HEK293 (cell line): Measurements from ENCODE around the gene MS4A4A.

Source experiments
- CTCF ChIA-PET: fragments of 350-600 bp; formaldehyde crosslinking; extraction: SDS; loops from one replicate; lab custom pipeline; 2021; ENCODE audit warnings: antibody characterized with exemption; lab: Yijun Ruan, JAX
- POLR2A ChIA-PET: fragments of 300-600 bp; formaldehyde crosslinking; extraction: SDS; loops from one replicate; lab custom pipeline; 2020; ENCODE audit warnings: antibody characterized with exemption, inconsistent platforms; lab: Yijun Ruan, JAX
- H3K27ac ChIP-seq: fragments of 200-500 bp; sonication (Bioruptor generic); 2 replicates; pipeline ENCODE4 v1.5.1; 2014; ENCODE audit warnings: low read depth, low read length, control low read depth, inconsistent platforms; ENCODE audit errors: extremely low read depth
- H3K36me3 ChIP-seq, 2 experiments: fragments of 200-500 bp in 1 of 2; sonication (Bioruptor generic) in 1 of 2; 1 replicate in 1 of 2; 2 replicates in 1 of 2; pipeline ENCODE4 v1.5.1; 2014 to 2017; ENCODE audit warnings: inconsistent platforms in 2 of 2, low read length in 2 of 2; ENCODE audit not compliant: control insufficient read depth in 2 of 2, insufficient read depth in 1 of 2
- H3K4me1 ChIP-seq: fragments of 200-500 bp; sonication (Bioruptor generic); 2 replicates; pipeline ENCODE4 v1.5.1; 2014; ENCODE audit warnings: mild to moderate bottlenecking, low read length, inconsistent platforms; ENCODE audit not compliant: control insufficient read depth, insufficient read depth
- H3K4me3 ChIP-seq: 2 replicates; pipeline ENCODE4 v1.5.1; 2011; ENCODE audit warnings: low read depth, mild to moderate bottlenecking, control low read depth, low read length, moderate library complexity
- H3K9me3 ChIP-seq: fragments of 200-500 bp; sonication (Bioruptor generic); 2 replicates; pipeline ENCODE4 v1.5.1; 2014; ENCODE audit warnings: low read depth, low read length, inconsistent platforms; ENCODE audit not compliant: control insufficient read depth, insufficient read depth
- BCL11A ChIP-seq: fragments of 450-650 bp; formaldehyde crosslinking; IDR thresholded peaks from 2 replicates; pipeline ENCODE4 v1.5.1; 2016; ENCODE audit warnings: low read depth, missing biosample characterization, missing genetic modification characterization
- GLIS1 ChIP-seq: fragments of 450-650 bp; formaldehyde crosslinking; IDR thresholded peaks from 2 replicates; pipeline ENCODE4 v1.5.1; 2016; ENCODE audit warnings: missing biosample characterization, missing genetic modification characterization
- MZF1 ChIP-seq: fragments of 450-650 bp; formaldehyde crosslinking; IDR thresholded peaks from 2 replicates; pipeline ENCODE4 v1.5.1; 2017; ENCODE audit warnings: missing biosample characterization, missing genetic modification characterization, borderline replicate concordance
- OSR2 ChIP-seq: fragments of 450-650 bp; formaldehyde crosslinking; IDR thresholded peaks from 2 replicates; pipeline ENCODE4 v1.5.1; 2016; ENCODE audit warnings: missing biosample characterization, missing genetic modification characterization
- SCRT1 ChIP-seq: fragments of 450-650 bp; formaldehyde crosslinking; IDR thresholded peaks from 2 replicates; pipeline ENCODE4 v1.5.1; 2016; ENCODE audit warnings: missing biosample characterization, missing genetic modification characterization, borderline replicate concordance
- SP2 ChIP-seq: fragments of 450-650 bp; formaldehyde crosslinking; IDR thresholded peaks from 2 replicates; pipeline ENCODE4 v1.5.1; 2016; ENCODE audit warnings: missing biosample characterization, missing genetic modification characterization
- TCF7L2 ChIP-seq: IDR thresholded peaks from 2 replicates; pipeline ENCODE4 v1.6.1; 2011; ENCODE audit warnings: low read depth, mild to moderate bottlenecking, inconsistent platforms, low read length, moderate library complexity, borderline replicate concordance
- YY2 ChIP-seq: fragments of 450-650 bp; formaldehyde crosslinking; IDR thresholded peaks from 2 replicates; pipeline ENCODE4 v1.5.1; 2016; ENCODE audit warnings: missing biosample characterization, missing genetic modification characterization
- ZFP69B ChIP-seq: fragments of 450-650 bp; formaldehyde crosslinking; IDR thresholded peaks from 2 replicates; pipeline ENCODE4 v1.5.1; 2016; ENCODE audit warnings: missing biosample characterization, missing genetic modification characterization
- ZNF223 ChIP-seq: fragments of 450-650 bp; formaldehyde crosslinking; IDR thresholded peaks from 2 replicates; pipeline ENCODE4 v1.5.1; 2016; ENCODE audit warnings: missing biosample characterization, missing genetic modification characterization
- ZNF292 ChIP-seq: fragments of 450-650 bp; formaldehyde crosslinking; IDR thresholded peaks from 2 replicates; pipeline ENCODE4 v1.5.1; 2016; ENCODE audit warnings: low read depth, missing biosample characterization, missing genetic modification characterization, borderline replicate concordance
- ZNF324 ChIP-seq: fragments of 450-650 bp; formaldehyde crosslinking; IDR thresholded peaks from 2 replicates; pipeline ENCODE4 v1.5.1; 2016; ENCODE audit warnings: missing biosample characterization, missing genetic modification characterization
- ZNF530 ChIP-seq: fragments of 450-650 bp; formaldehyde crosslinking; IDR thresholded peaks from 2 replicates; pipeline ENCODE4 v1.5.1; 2016; ENCODE audit warnings: low read depth, missing biosample characterization, missing genetic modification characterization
- ZNF560 ChIP-seq: fragments of 450-650 bp; formaldehyde crosslinking; IDR thresholded peaks from 2 replicates; pipeline ENCODE4 v1.5.1; 2017; ENCODE audit warnings: missing biosample characterization, missing genetic modification characterization, borderline replicate concordance
- TF ChIP-seq, protein P1 (sequence below): fragments of 450-650 bp; formaldehyde crosslinking; IDR thresholded peaks from 2 replicates; pipeline ENCODE4 v1.5.1; 2016; ENCODE audit warnings: missing biosample characterization, missing genetic modification characterization
- TF ChIP-seq, protein P2 (sequence below): fragments of 450-650 bp; formaldehyde crosslinking; IDR thresholded peaks from 2 replicates; pipeline ENCODE4 v1.5.1; 2016; ENCODE audit warnings: missing biosample characterization, missing genetic modification characterization
- TF ChIP-seq, protein P3 (sequence below): fragments of 450-650 bp; formaldehyde crosslinking; IDR thresholded peaks from 2 replicates; pipeline ENCODE4 v1.5.1; 2016; ENCODE audit warnings: missing biosample characterization, missing genetic modification characterization
- TF ChIP-seq, protein P4 (sequence below): fragments of 450-650 bp; formaldehyde crosslinking; IDR thresholded peaks from 2 replicates; pipeline ENCODE4 v1.5.1; 2016; ENCODE audit warnings: missing biosample characterization, missing genetic modification characterization
- TF ChIP-seq, protein P5 (sequence below): fragments of 450-650 bp; formaldehyde crosslinking; IDR thresholded peaks from 2 replicates; pipeline ENCODE4 v1.5.1; 2016; ENCODE audit warnings: missing biosample characterization, missing genetic modification characterization, borderline replicate concordance

MS4A4A gene

DNA sequence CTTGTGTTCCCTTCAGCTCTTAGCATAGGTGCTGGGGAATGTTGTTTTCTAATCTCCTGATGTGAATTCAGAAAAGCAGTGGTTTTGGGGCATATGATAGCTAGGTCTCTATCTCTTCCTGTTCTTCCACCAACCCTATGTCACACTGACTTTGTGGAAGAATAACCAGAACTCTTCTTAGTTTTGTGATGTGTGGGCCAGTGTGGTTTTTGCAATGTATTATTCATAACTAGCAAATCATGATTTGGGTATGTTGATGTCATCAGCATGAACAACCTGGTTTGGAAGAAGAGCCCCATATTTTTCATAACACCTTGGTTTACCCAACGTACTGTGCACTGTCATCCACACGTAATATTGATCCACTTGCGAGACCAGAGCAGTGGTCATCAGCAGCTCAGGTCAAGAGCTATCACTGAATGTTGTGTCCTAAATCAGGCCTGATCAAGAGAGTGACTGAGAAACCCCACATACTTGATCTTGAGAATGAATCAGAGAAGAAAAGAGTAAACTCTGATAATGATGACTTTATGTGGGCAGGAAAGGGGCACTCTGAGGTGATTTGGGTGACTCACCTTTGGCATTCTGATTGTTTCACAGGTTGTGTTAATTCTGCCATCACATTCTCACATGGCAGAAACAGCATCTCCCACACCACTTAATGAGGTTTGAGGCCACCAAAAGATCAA is 27.2 kb downstream of the MS4A4A start (continued):
- TF ChIP-seq, protein P1, sequence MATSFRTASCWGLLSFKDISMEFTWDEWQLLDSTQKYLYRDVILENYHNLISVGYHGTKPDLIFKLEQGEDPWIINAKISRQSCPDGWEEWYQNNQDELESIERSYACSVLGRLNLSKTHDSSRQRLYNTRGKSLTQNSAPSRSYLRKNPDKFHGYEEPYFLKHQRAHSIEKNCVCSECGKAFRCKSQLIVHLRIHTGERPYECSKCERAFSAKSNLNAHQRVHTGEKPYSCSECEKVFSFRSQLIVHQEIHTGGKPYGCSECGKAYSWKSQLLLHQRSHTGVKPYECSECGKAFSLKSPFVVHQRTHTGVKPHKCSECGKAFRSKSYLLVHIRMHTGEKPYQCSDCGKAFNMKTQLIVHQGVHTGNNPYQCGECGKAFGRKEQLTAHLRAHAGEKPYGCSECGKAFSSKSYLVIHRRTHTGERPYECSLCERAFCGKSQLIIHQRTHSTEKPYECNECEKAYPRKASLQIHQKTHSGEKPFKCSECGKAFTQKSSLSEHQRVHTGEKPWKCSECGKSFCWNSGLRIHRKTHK (tag by site-specific recombination), result no peak
- TF ChIP-seq, protein P2, sequence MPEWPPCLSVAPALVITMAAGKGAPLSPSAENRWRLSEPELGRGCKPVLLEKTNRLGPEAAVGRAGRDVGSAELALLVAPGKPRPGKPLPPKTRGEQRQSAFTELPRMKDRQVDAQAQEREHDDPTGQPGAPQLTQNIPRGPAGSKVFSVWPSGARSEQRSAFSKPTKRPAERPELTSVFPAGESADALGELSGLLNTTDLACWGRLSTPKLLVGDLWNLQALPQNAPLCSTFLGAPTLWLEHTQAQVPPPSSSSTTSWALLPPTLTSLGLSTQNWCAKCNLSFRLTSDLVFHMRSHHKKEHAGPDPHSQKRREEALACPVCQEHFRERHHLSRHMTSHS, result no peak

DNA sequence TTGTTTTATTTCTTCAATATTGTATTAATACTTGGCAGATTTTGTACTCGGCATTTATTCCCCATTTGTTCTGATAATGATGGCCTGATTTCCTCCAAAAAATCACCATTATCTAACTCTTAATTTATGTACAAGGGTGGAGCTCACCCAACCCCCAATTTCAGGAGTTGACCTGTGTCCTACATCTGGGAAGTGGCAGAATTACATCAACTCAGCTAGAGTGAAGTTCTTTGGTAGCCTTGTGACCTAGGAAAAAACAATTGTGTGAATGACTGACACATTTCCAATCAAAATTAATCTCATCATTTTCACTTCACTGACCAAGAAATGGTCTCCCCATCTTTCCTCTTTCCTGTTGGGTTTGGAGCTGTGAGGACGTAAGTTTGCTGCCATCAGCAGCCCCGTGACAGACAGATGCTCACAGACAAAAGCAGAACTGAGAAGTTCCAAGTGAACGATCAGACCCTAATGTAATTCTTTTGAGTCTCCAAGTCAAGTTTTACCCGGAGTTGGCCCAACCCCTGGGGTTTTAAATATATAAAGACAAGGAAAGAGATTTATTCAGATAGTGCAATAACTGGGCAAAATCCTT is 30.0 kb downstream of the MS4A4A start:
- Histone ChIP-seq H3K36me3 (no peaks in the 10 kb centered on the region), H3K27ac (no peak overlapping the region), H3K4me3 (no peak overlapping the region), H3K4me1 (no peaks in the 10 kb centered on the region), H3K9me3 (no peaks in the 10 kb centered on the region)
- CTCF ChIA-PET, result interaction anchor here (0.5 kb wide), 1 partner anchor 116 kb away, joined by 3 read pairs; no protein-coding TSS in a partner anchor
- POLR2A ChIA-PET, result no interaction called here
- no peak for TF ChIP-seq ZNF223 (tag by site-specific recombination)
- TF ChIP-seq SCRT1, result no peak
- no peak for TF ChIP-seq ZFP69B (tag by site-specific recombination)
- TF ChIP-seq ZNF530 (tag by site-specific recombination), result no peak
- TF ChIP-seq SP2 (tag by site-specific recombination), result no peak
- no peak for TF ChIP-seq ZNF560 (tag by site-specific recombination)
- no peak for TF ChIP-seq MZF1
- TF ChIP-seq TCF7L2, result no peak
- TF ChIP-seq, protein P3, sequence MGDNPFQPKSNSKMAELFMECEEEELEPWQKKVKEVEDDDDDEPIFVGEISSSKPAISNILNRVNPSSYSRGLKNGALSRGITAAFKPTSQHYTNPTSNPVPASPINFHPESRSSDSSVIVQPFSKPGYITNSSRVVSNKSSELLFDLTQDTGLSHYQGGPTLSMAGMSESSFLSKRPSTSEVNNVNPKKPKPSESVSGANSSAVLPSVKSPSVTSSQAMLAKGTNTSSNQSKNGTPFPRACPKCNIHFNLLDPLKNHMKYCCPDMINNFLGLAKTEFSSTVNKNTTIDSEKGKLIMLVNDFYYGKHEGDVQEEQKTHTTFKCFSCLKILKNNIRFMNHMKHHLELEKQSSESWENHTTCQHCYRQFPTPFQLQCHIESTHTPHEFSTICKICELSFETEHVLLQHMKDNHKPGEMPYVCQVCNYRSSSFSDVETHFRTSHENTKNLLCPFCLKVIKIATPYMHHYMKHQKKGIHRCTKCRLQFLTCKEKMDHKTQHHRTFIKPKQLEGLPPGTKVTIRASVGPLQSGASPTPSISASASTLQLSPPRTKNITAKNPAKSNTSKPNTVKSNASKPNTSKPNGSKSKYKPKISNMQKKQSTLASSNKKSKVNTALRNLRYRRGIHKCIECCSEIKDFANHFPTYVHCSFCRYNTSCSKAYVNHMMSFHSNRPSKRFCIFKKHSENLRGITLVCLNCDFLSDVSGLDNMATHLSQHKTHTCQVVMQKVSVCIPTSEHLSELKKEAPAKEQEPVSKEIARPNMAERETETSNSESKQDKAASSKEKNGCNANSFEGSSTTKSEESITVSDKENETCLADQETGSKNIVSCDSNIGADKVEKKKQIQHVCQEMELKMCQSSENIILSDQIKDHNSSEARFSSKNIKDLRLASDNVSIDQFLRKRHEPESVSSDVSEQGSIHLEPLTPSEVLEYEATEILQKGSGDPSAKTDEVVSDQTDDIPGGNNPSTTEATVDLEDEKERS, result no peak
- TF ChIP-seq BCL11A (tag by site-specific recombination), result no peak
- TF ChIP-seq, protein P4, sequence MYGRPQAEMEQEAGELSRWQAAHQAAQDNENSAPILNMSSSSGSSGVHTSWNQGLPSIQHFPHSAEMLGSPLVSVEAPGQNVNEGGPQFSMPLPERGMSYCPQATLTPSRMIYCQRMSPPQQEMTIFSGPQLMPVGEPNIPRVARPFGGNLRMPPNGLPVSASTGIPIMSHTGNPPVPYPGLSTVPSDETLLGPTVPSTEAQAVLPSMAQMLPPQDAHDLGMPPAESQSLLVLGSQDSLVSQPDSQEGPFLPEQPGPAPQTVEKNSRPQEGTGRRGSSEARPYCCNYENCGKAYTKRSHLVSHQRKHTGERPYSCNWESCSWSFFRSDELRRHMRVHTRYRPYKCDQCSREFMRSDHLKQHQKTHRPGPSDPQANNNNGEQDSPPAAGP (tag by site-specific recombination), result no peak
- TF ChIP-seq GLIS1, result no peak
- TF ChIP-seq ZNF292 (tag by site-specific recombination), result no peak
- TF ChIP-seq ZNF324, result no peak
- TF ChIP-seq, protein P5, sequence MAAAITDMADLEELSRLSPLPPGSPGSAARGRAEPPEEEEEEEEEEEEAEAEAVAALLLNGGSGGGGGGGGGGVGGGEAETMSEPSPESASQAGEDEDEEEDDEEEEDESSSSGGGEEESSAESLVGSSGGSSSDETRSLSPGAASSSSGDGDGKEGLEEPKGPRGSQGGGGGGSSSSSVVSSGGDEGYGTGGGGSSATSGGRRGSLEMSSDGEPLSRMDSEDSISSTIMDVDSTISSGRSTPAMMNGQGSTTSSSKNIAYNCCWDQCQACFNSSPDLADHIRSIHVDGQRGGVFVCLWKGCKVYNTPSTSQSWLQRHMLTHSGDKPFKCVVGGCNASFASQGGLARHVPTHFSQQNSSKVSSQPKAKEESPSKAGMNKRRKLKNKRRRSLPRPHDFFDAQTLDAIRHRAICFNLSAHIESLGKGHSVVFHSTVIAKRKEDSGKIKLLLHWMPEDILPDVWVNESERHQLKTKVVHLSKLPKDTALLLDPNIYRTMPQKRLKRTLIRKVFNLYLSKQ, result no peak
- no peak for TF ChIP-seq OSR2 (tag by site-specific recombination)
- TF ChIP-seq YY2 (tag by site-specific recombination), result no peak
